GM21825 (cell line): ENCODE results near the gene EGF.
"Not testable (repeated sequence)": the region's sequence is repeated elsewhere in the genome, so short reads cannot be mapped to it uniquely, and the experiment has no call there.

Source experiments
- ATAC-seq: cut with Tn5 transposase; IDR thresholded peaks from one replicate; pipeline ENCODE4 v1.9.1; 2021; ENCODE audit warnings: mild to moderate bottlenecking, moderate library complexity; ENCODE audit not compliant: unreplicated experiment

Gene EGF

DNA sequence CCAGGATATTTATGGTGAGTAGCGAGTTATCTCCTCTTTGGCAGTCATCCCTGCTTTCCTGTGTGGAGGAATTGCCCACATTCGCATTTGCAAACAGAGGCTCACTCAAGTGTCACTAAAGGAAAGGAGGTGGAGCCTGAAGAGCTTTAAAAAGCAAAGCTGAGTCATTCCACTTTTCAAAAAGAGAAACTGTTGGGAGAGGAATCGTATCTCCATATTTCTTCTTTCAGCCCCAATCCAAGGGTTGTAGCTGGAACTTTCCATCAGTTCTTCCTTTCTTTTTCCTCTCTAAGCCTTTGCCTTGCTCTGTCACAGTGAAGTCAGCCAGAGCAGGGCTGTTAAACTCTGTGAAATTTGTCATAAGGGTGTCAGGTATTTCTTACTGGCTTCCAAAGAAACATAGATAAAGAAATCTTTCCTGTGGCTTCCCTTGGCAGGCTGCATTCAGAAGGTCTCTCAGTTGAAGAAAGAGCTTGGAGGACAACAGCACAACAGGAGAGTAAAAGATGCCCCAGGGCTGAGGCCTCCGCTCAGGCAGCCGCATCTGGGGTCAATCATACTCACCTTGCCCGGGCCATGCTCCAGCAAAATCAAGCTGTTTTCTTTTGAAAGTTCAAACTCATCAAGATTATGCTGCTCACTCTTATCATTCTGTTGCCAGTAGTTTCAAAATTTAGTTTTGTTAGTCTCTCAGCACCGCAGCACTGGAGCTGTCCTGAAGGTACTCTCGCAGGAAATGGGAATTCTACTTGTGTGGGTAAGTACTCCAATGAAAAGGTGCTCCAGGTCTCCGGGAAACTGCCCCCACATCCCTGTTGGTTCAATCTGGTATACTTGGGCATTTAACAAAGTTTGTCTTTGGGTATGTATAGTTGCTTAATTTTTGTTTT lies at the start of gene EGF:
Gene EGF, plus strand, starts transcription at position 178 of the 890 bp plus-strand sequence. Its CDS starts 453 bp downstream, at position 631.
- no peak for ATAC-seq

DNA sequence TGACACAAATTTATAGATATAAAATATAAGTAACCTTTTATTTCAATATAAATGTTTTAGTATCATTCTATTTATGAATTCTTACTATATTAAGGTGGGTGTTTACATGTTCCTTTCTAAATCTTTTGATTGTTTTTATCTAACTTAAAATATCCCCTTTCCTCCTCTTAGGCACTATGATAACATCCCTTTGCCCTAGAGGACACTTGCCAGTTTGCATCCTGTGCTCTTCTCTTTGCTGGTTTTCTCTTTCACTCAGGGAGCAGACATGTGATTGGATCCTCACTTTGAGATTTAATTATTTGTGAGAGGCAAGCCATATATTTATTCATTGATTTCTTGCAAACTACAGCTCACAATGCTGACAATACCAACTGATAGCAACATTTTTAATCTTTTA lies 48.5 kb upstream of the EGF start:
- ATAC-seq, result no peak

DNA sequence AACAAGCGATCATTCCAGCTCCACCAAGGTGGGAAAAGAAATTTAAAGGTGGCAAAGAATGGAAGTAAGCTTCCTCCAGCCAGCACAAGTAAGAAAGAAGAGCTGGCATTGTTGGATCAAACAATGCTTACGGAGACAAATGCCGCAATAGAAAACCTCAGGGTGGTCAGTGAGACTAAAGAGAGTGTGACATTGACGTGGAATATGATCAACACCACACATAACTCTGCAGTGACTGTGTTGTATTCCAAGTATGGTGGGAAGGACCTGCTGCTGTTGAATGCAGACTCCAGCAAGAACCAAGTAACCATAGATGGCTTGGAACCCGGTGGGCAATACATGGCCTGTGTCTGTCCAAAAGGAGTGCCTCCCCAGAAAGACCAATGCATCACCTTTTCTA lies 42.6 kb upstream of the EGF start:
- no peak for ATAC-seq

GRCh38 chr4:109872065-109872464 lies 40.6 kb upstream of the EGF start:
- ATAC-seq, result no peak

GRCh38 chr4:109872950-109873656 lies 39.6 kb upstream of the EGF start:
- no peak for ATAC-seq

DNA sequence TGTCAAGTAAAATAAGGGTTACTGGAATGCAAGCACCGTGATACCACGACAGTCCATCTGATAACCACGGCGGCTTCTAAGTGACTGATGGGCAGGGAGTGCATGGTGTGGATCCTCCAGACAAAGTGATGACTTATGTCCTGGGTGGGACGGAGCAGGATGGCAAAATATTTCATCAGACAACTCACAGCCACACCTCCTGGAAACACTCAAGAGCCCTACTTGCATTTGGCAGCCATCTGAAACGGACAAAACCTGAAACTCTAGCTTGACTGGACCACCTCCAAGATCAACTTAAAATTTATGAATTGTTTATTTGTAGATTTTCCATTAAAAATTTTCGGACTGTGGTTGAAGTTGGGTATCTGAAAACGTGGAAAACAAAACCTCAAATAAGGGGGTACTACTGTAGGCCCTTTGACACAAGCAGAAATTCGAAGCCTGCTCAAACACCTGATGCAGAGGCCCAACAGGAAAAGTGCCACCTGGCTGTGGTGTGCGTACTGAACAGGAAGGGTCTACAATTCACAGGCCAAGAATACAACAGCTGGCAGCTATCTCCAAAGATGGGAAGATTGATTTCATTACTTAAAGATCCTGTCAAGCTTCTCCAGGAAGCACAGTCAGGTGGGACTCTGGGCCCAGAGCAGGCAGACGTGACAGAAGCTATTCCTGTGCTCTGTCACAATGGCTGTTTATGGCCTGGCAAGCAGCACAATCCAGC lies 38.7 kb upstream of the EGF start:
- ATAC-seq, result no peak

DNA sequence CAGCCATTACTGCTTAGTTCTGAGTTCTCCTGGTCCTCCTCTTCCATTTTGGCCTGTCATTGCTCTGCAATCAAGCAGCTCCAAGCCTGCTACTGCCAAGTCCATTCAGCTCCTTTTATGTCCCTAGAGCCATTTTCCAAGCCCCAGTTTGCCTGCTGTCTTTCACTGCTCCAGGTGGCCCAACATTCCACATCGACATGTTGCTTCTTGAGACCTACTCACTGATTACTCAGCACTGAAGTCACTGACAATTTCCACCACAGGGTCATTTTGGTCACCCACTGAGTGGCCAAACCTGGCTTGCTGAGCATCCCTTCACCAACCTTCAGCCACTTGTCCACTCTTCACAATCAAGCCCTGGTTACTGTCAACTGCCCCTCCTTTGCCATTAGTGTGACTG lies 37.6 kb upstream of the EGF start:
- no peak for ATAC-seq

- not testable (repeated sequence) for ATAC-seq
Measured at GRCh38 chr4:109875553-109875952, 37.1 kb upstream of the EGF start.

- ATAC-seq, result no peak
Measured at GRCh38 chr4:109876634-109877265, 35.9 kb upstream of the EGF start.

DNA sequence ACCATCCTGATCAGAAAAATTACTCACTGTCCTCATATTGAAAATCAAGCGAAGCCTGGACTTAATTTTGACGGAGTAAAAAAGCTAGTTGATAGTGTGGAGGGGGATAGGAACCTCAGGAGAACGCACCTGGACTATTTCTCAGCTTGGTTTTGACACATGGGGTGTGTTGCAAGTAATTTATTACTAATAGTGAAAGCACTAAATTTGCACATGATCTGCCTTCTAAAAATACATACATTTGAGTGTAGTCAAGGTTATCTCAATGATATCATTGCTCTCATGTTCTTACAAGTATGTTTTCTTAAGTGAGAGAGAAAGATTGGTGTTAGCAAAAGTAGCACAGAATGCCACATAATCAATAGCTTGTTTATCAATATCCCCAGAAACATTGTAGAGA lies 35.3 kb upstream of the EGF start:
- no peak for ATAC-seq

GRCh38 chr4:109878355-109878754 lies 34.3 kb upstream of the EGF start:
- no peak for ATAC-seq

DNA sequence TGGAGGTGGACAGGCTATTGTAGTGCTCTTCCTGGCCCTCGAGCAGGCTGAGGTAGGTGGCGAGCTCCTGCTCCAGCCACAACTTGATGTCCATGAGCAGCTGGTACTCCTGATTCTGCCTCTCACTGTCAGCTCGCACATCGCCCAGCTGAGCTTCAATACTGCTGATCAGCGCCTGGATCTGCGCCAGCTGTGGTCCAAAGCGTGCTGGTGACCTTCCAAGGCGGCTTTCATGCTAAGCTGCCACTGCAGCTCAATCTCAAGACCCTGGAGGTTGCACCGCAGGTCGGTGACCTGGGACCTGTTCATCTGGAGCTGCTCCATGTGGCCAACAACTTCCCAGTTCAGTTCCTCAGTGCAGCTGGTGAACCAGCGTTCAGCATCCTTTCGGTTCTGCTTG lies 33.6 kb upstream of the EGF start:
- no peak for ATAC-seq

DNA sequence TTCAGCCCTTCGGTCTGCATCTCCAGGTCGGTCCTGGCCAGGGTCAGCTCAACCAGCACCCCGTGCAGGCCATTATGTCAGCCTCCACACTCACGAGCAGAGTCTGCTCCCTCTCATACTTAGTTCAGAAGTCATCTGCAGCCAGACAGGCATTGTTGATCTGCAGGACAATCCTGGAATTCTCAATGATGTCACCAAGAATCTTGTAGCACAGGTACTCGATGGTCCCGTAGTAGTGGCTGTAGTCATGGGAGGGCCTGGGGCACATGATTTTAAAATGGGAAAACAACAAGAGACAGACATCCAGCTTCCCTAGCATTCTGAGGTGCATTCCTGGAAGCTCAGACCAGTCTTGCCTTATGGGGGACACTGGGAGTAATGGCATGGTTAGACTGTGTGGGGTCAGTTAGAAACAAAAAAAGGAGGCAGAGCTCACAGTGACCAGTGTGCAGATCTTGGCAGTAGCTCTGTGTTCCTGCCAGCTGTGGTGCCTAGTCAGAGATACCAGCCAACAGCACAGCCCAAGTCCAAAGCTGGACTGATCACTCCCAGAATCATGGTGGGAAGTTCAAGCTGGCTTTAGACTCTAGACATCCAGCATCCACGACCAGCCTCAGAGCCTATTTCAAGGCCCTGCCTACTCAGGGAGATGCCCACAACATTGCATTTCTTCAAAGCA lies 32.9 kb upstream of the EGF start:
- no peak for ATAC-seq

- ATAC-seq, result no peak
Measured at GRCh38 chr4:109886303-109886702, 26.4 kb upstream of the EGF start.

GRCh38 chr4:109887071-109887470 lies 25.6 kb upstream of the EGF start:
- no peak for ATAC-seq

- no peak for ATAC-seq
Measured at GRCh38 chr4:109890076-109890475, 22.6 kb upstream of the EGF start.

DNA sequence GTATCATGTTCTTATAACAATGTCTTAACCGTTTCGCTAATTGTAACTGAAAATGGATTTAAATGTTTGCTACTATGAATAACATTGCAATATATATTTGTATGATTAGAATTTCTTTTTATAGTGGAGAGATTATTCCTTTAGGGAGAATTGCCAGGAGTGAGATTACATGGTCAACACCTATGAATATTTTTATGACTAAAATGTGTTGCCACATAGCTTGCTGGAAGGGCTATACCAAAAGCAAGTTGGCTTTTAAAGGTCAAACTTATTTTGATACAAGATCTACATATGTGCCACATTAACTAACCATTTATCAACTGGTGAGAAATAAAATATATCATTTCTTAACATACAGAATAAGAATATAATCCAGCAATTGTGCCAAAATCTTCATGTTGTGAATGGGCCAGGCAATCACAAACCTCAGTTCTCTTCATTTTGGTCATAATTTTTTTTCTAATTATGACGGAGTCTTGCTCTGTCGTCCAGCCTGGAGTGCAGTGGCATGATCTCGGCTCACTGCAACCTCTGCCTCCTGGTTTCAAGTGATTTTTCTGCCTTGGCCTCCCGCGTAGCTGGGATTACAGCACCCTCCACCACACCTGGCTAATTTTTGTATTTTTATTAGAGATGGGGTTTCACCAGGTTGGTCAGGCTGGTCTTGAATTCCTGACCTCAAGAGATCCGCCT lies 10.0 kb upstream of the EGF start:
- ATAC-seq, result no peak

- ATAC-seq, result no peak
Measured at GRCh38 chr4:109908731-109909130, 4.0 kb upstream of the EGF start.

- no peak for ATAC-seq
Measured at GRCh38 chr4:109910256-109910655, 2.4 kb upstream of the EGF start.
